Pulmonary artery endothelial cell (primary cell): ENCODE results near the gene OR5M8. TPM values are rescaled to one million over a fixed set of nuclear protein-coding genes. Genes with fewer than 3 reads are reported as not detected.

ENCODE experiments used
- DNase-seq: peaks from one replicate; pipeline ENCODE4 v3.0.0-alpha.2; 2011; ENCODE audit warnings: low read depth, low spot score
- total RNA-seq: library from RNA; depleted of rRNA; stranded (reverse); fragments of >200 nt; gene quantifications from 2 replicates; pipeline ENCODE4 v1.2.3, GENCODE V29; 2014

Gene OR5M8
- not detected in 2 replicates for total RNA-seq

- no peak for DNase-seq
Observed at GRCh38 chr11:56491270-56491669, at the start of gene OR5M8. TSS of gene OR5M8 (minus strand) at chr11:56491370. CDS start at chr11:56491370, 0 bp downstream.

DNA sequence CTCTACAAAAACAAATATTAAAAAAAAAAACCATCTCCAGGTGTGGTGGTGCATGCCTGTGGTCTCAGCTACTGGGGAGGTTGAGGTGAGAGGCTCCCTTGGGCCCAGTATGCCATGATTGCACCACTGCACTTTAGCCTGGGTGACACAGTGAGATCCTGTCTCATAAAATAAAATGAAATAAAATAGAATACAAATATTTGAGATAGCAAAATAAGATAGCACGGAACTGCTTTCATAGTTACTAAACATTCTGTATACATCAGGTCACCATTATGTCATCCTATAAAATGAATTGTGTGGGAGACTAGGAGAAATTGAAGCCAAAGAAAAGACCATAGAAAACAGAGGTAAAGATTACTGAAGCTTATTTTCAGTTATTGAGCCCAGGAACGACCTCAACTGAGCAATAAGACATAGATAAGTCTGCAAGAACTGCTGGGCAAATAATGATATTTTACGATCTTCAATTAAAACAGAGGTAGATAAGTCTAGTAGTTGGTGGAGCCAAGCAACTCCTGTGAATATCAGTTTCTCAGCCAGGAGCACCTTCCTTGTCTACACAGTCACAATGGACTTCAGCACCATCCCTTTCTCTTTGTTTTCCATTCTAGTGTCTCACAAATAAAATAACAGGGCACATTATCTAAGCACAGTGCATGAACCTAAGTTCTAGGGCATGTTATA lies 42.0 kb upstream of the OR5M8 start:
- DNase-seq = no peak

DNA sequence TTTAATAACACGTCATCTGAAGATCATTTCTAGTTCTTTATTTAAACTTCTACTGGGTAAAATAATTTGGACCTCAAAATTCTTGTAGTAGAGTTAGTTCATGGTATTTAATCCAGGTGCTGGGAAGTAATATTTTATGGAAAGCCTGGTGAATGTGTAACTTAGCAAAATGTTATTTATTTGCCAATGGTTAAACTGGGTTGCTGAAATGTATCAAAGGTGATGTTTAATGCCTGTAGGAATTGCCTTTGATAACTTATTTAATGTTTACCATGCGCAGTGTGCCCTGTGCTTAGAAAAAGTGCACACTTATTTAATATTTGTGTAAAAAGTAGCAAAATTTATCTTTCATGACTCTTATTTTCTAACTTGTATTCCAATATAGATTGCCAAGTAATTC lies 40.7 kb upstream of the OR5M8 start:
- no peak for DNase-seq

GRCh38 chr11:56522008-56522407 lies 30.8 kb upstream of the OR5M8 start:
- DNase-seq = no peak

DNA sequence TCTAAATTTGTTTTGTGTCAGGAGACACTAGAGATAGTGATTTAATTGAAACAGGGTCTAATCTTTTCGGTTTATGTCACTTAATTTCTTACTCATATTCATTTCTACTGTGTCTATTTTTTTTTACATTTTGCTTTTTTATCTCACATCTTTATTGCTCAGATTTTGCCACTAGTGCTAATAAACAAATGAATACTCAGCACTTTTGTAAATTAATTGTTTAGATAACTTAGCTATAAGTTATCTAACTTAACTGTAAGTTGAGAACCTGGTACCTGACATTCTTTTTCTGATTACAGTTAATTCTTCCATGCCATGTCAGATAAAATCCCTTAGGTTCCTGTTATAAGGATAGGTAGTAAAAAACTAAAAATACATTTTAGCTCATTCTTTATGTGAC lies 22.1 kb upstream of the OR5M8 start:
- no peak for DNase-seq

DNA sequence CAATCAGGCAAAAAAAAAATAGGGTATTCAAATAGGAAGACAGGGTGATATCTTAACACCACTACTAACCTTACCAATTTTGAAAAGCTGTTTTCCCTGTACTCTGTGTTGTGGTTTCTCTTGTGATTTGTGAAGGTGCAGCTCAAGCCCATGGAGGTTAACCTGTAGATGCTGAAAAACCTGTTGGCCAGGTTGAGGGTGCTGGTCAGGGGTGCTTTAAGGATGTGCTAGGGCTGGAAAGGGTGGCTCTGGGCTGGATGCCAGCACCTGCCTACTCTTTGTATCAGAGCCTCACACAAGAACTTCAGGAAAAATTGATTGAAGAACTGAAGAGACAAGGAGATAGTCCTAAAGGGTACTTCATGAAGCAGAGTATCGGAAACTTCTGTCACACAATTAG lies 18.3 kb upstream of the OR5M8 start:
- DNase-seq = no peak

DNA sequence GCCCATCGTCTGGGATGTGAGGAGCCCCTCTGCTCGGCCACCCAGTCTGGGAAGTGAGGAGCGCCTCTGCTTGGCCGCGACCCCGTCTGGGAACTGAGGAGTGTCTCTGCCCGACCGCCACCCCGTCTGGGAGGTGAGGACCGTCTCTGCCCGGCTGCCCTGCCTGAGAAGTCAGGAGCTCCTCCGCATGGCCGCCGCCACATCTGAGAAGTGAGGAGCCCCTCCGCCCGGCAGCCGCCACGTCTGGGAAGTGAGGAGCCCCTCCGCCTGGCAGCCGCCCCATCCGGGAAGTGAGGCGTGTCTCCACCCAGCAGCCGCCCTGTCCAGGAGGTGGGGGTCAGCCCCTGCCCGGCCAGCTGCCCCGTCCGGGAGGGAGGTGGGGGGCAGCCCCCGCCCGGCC lies 5.8 kb upstream of the OR5M8 start:
- no peak for DNase-seq

DNA sequence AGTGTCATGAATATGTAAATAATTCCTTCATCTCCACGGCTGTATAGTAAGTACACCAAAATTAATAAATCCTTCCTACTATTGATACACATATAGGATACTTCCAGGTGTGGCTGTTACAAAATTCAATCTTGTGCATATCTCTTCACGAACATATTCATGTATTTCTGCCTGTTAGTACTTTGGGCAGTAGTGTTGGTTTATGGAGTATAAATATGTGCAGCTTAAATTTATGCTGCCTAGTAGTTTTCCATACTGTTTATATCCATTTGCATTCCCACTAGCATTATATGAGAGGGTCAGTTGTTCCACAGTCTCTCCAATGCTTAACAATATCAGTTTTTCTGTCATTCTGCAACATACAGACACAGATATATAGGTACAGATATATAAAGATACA lies 3.9 kb upstream of the OR5M8 start:
- DNase-seq = no peak

DNA sequence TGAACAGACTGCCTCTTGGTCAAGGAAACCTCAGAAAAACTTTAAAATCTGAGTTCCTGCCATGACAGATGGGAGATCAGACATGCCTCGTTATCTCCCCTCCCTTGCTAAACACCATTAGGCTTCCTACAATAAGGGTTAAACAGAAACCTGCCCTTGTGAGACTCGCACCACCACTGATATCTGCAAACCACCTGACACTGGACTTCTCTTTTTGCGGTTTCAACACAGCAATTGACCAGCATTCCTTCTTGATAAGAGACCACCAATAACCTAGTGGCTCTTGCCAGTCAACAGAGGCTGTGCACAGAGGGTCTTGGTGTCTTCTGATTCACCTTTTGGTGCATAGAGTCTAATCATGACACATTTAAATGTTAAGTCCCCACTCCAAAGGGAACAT lies 4.4 kb downstream of the OR5M8 start:
- no peak for DNase-seq

DNA sequence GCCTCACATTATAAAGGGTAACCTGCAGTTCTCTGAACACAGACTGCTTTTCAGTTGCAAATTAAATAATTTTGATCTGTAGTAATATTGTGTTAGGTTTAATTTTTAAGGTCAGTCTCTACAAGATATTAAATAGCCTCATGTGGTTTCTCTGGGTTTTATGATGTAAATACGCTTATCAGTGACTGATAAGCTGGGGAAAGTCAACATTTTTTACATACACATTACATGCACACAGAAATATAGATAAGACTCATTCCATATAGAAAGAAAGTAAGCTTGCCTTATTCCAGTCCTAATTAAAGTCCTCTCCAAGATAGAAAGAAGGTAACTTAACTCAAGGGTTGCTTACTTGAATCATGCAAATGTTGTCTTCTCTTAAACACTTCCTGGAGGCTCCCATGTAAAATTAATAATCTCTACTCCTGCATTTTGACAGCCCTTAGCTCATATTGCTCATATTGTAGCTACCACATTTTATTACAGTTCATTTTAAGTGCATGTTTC lies 16.4 kb downstream of the OR5M8 start:
- DNase-seq = no peak

DNA sequence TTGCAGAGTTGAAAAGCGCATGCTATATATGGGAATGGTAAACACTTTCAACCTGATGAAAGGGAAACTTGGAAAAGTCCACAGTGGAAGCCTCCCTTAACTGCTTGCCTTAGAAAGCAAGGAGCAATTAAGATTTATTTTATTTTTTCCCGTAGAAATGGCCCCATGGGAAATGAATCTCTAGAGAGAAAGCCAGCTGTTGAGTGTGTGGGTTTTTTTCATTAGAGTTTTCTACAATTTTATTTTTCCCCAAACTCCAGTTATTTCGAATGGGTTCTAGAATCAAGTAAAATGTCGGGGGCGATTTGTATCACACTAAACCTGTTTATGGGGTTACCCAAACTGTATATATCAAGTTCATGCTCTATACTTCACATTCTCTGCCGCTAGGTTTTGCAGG lies 17.9 kb downstream of the OR5M8 start, which contains the start of gene OR5M3:
OR5M3 (minus strand) TSS at position 101 of the 400 bp plus-strand sequence. CDS start 2,855 bp downstream, outside the sequence.
- no peak for DNase-seq

- no peak for DNase-seq
Observed at GRCh38 chr11:56457076-56457475, 34.1 kb downstream of the OR5M8 start.

- DNase-seq = no peak
Observed at GRCh38 chr11:56453521-56453920, 37.6 kb downstream of the OR5M8 start.

Other genes with a start within 250 kb of the OR5M8 start
- not detected in 2 replicates for gene OR5T3, start 239.1 kb downstream of the OR5M8 start, total RNA-seq
- gene OR5T1, start 217.2 kb downstream of the OR5M8 start, total RNA-seq = not detected in 2 replicates
- not detected in 2 replicates for gene OR8H1, start 199.1 kb downstream of the OR5M8 start, total RNA-seq
- not detected in 2 replicates for gene OR8K3, start 176.2 kb downstream of the OR5M8 start, total RNA-seq
- gene OR8K1, start 145.3 kb downstream of the OR5M8 start, total RNA-seq = not detected in 2 replicates
- not detected in 2 replicates for gene OR8J1, start 137.1 kb downstream of the OR5M8 start, total RNA-seq
- not detected in 2 replicates for gene OR8U1, start 115.7 kb downstream of the OR5M8 start, total RNA-seq
- not detected in 2 replicates for gene OR5AL1, start 78.7 kb downstream of the OR5M8 start, total RNA-seq
- not detected in 2 replicates for gene OR5M3, start 18.0 kb downstream of the OR5M8 start, total RNA-seq
- not detected in 2 replicates for gene OR5M11, start 51.9 kb upstream of the OR5M8 start, total RNA-seq
- not detected in 2 replicates for gene OR5M10, start 86.4 kb upstream of the OR5M8 start, total RNA-seq
- gene OR5M1, start 123.5 kb upstream of the OR5M8 start, total RNA-seq = not detected in 2 replicates
- gene OR5AP2, start 151.1 kb upstream of the OR5M8 start, total RNA-seq = not detected in 2 replicates
- not detected in 2 replicates for gene OR5AR1, start 172.3 kb upstream of the OR5M8 start, total RNA-seq
- not detected in 2 replicates for gene OR9G1, start 207.7 kb upstream of the OR5M8 start, total RNA-seq